ENCODE results near the gene DOP1B.
"Not testable (repeated sequence)": the region's sequence is repeated elsewhere in the genome, so short reads cannot be mapped to it uniquely, and the experiment has no call there.

The DOP1B gene, protein sequence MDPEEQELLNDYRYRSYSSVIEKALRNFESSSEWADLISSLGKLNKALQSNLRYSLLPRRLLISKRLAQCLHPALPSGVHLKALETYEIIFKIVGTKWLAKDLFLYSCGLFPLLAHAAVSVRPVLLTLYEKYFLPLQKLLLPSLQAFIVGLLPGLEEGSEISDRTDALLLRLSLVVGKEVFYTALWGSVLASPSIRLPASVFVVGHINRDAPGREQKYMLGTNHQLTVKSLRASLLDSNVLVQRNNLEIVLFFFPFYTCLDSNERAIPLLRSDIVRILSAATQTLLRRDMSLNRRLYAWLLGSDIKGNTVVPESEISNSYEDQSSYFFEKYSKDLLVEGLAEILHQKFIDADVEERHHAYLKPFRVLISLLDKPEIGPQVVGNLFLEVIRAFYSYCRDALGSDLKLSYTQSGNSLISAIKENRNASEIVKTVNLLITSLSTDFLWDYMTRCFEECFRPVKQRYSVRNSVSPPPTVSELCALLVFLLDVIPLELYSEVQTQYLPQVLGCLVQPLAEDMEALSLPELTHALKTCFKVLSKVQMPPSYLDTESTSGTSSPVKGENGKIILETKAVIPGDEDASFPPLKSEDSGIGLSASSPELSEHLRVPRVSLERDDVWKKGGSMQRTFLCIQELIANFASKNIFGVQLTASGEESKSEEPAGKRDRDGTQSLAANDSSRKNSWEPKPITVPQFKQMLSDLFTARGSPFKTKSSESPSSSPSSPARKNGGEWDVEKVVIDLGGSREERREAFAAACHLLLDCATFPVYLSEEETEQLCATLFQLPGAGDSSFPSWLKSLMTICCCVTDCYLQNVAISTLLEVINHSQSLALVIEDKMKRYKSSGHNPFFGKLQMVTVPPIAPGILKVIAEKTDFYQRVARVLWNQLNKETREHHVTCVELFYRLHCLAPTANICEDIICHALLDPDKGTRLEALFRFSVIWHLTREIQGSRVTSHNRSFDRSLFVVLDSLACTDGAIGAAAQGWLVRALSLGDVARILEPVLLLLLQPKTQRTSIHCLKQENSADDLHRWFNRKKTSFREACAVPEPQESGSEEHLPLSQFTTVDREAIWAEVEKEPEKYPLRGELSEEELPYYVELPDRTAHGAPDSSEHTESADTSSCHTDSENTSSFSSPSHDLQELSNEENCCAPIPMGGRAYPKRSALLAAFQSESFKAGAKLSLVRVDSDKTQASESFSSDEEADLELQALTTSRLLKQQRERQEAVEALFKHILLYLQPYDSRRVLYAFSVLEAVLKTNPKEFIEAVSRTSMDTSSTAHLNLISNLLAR (N-terminal part only)

DNA sequence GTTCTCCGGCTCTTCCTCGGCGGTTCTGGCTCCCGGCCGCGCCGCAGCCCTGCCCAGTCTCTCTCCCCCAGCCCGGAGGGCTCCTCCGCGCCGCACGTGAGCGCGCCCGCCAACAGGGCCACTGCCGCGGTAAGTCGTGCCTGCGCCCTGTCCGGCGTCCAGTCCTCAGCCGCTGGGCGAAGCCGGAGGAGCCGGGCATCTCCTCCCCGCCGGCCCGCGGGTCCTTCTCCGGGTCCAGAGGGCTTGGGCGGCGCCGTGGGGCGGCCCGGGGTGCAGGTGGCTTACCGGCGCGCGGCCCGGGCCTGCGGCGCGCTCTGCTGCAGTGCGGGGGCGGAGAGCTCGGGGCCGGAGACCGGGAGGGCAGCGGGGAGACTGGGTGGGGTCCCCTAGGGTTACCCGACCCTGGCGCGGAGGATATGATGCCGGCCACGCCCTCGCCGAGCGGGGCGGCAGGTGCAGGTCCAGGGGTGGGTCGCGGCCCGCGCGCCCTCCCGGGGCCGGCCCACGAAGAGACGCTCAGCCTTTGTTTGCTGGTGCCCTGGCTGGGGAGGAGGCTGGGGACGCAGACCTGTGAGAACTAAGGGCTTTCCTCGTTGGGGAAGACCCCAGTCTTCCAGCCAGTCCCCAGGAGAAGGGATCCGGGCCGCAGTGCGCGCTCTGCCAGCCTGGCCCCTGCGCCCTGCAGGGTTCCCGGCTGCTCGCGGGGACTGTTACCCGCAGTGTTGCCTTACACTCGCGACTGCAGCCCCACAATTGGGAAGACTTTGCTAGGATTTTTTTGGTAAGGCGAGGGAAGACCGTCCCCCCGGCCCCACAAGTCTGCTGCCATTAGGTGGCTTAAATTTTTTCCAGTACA lies at the start of gene DOP1B:
Gene DOP1B (plus strand): TSS at position 10 of the 856 bp plus-strand sequence. CDS start 7,910 bp downstream, outside the sequence.
- peak in 1 of 2 experiments; percentile 37 for DNase-seq (ENCODE audit: low read depth in 2 of 2)

DNA sequence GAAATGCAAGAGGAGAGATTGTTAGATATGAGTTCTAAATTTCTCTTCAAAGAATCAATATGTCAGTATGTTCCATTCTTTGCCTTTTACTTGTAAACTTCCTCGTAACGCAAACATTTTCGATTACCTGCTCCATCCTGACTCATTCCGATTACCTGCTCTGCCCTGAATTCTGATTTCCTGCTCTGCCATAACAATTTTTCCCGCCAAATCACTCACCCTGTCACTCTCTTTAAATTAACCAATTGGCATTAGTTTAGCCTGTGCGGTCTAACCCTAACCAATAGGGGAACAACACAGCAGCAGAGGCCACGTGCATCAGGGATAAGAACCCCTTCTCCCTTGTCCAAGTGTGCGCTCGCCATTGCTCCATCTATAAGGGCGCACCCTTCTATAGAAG lies 46.8 kb upstream of the DOP1B start:
- no peak for DNase-seq (ENCODE audit: low read depth in 2 of 2)

- no peak for DNase-seq (ENCODE audit: low read depth in 2 of 2)
Observed at GRCh38 chr21:36111238-36111637, 45.4 kb upstream of the DOP1B start.

- peak in 1 of 2 experiments; percentile 45 for DNase-seq (ENCODE audit: low read depth in 2 of 2)
Observed at GRCh38 chr21:36113647-36114428, 42.8 kb upstream of the DOP1B start.

GRCh38 chr21:36115138-36115730 lies 41.4 kb upstream of the DOP1B start:
- no peak for DNase-seq (ENCODE audit: low read depth in 2 of 2)

- no peak for DNase-seq (ENCODE audit: low read depth in 2 of 2)
Observed at GRCh38 chr21:36117286-36117741, 39.3 kb upstream of the DOP1B start.

DNA sequence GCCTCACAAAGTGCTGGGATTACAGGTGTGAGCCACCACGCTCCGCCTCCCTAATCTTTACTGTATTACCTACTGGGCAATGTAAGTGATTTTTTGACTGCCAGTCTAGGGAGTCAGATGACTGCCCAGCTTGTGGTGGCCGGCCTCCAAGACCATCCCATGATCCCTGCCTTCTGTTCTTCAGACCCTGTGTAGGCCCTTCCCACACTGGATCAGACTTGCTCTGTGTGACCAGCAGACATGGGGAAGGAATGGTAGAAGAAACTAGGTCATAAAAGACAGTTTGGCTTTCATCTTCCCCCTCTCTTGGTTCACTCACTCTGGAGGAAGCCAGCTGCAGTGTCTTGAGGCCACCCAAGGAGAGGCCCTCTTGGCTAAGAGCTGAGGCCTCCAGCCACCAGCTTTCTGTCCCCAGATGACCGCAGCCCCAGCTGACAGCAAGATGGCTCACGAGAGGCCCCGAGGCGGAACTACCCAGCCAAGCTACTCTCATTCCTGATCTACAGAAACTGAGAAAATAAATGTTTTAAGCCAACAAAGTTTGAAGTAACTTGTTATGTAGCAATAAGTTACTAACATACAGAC lies 36.2 kb upstream of the DOP1B start:
- DNase-seq (ENCODE audit: low read depth in 2 of 2), result no peak

- DNase-seq (ENCODE audit: low read depth in 2 of 2), result no peak
Observed at GRCh38 chr21:36122977-36123376, 33.6 kb upstream of the DOP1B start.

- no peak for DNase-seq (ENCODE audit: low read depth in 2 of 2)
Observed at GRCh38 chr21:36124395-36124794, 32.2 kb upstream of the DOP1B start.

GRCh38 chr21:36125512-36126207 lies 31.0 kb upstream of the DOP1B start:
- DNase-seq (ENCODE audit: low read depth in 2 of 2), result peak in 1 of 2 experiments; percentile 51

DNA sequence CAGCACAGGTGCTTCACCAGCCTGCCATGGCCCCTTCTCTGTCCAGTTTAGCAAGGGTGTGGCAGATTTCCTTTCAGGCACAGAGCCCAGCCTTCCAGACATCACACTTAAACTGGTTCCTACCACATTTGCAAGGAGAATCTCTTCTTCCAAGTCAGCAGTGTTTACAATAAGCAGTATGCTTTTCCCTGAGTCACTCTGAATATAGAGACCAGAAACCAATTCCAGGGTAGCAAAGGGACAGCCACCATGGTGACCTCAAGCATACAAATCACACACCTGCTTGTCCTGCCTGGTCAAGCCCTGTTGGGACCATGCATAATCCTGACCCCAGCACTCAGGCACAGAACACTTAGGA lies 30.4 kb upstream of the DOP1B start:
- DNase-seq (ENCODE audit: low read depth in 2 of 2), result no peak

- no peak for DNase-seq (ENCODE audit: low read depth in 2 of 2)
Observed at GRCh38 chr21:36126621-36127110, 30.0 kb upstream of the DOP1B start.

DNA sequence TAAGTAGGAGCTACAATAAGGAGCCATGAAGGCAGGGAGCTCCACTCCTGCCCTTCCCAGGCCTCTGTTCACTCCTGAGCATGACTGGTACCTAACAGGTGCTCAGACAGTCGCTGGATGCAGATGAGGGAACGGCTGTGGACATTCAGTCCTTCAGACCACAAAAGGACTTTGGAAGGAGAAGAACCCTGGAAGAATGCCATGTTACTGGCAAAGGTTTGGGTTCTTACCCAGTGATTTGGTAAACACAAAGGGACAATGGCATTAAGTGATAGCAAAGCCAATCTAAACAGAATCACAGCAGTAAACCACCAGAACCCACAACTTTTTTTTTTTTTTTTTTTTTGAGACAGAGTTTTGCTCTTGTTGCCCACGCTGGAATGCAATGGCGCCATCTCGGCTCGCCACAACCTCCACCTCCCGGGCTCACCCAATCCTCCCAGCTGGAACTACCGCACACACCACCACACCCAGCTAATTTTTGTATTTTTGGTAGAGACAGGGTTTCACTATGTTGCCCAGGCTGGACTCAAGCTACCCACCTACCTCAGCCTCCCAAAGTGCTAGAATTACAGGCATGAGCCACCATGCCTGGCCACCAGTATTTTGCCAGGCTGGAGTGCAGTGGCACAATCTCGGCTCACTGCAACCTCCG lies 29.2 kb upstream of the DOP1B start:
- no peak for DNase-seq (ENCODE audit: low read depth in 2 of 2)

GRCh38 chr21:36127977-36128376 lies 28.6 kb upstream of the DOP1B start:
- no peak for DNase-seq (ENCODE audit: low read depth in 2 of 2)

DNA sequence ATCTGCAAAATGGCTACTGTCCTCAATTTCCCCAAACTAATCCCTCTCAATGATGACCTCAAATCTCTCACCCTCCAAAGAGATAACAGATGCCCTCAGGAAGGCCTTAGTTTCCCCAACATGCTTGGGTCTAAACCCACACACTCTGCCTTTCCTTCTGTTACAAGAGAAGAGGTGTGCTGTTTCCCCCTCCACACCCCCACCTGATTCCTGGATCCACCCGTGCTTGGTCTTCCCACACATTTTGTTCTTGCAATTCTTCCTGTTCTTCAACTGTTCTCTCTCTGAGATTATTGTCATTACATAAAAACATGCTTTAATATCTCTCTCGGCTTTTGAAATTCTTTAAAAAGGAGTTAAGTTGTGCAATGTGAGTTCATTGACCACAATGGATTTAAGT lies 27.4 kb upstream of the DOP1B start:
- DNase-seq (ENCODE audit: low read depth in 2 of 2), result no peak

DNA sequence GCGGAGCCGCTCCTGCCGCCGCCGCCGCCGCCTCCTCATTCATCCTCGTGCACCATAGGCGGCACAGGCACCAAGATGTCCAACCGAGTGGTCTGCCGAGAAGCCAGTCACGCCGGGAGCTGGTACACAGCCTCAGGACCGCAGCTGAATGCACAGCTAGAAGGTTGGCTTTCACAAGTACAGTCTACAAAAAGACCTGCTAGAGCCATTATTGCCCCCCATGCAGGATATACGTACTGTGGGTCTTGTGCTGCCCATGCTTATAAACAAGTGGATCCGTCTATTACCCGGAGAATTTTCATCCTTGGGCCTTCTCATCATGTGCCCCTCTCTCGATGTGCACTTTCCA lies 26.2 kb upstream of the DOP1B start:
- not testable (repeated sequence) for DNase-seq (ENCODE audit: low read depth in 2 of 2)

DNA sequence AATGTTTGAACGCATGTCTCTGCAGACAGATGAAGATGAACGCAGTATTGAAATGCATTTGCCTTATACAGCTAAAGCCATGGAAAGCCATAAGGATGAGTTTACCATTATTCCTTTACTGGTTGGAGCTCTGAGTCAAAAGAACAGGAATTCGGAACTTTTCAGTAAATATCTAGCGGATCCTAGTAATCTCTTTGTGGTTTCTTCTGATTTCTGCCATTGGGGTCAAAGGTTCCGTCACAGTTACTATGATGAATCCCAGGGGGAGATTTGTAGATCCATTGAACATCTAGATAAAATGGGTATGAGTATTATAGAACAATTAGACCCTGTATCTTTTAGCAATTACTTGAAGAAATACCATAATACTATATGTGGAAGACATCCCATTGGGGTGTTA lies 25.8 kb upstream of the DOP1B start:
- not testable (repeated sequence) for DNase-seq (ENCODE audit: low read depth in 2 of 2)

DNA sequence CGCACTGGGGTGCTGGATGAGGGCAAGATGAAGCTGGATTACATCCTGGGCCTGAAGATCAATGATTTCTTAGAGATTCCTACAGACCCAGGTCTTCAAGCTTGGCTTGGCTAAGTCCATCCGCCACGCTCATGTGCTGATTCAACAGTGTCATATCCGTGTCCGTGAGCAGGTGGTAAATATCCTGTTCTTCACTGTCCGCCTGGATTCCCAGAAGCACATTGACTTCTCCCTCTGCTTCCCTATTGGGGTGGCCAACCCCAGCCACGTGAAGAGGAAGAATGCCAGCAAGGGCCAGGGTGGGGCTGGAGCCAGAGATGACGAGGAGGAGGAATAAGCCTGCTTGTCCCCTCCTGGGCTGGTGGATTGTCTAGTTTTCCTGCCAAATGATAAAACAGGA lies 23.9 kb upstream of the DOP1B start:
- no peak for DNase-seq (ENCODE audit: low read depth in 2 of 2)
